G401 (cell line): ENCODE results near the gene HOXD13. TPM values are rescaled to one million over a fixed set of nuclear protein-coding genes. Genes with fewer than 3 reads are reported as not detected.

Experiments used
- DNase-seq: peaks from one replicate; pipeline ENCODE4 v3.0.0-alpha.2; 2015; ENCODE audit warnings: low spot score
- in situ Hi-C: cut with HindIII; loops from 2 replicates; pipeline ENCODE4 v1.10.0; 2016; ENCODE audit warnings: low sequenced_read_pairs, mixed read lengths
- total RNA-seq: library from RNA; depleted of rRNA; stranded (reverse); fragments of >200 nt; shearing (Covaris generic); gene quantifications from 2 replicates; pipeline ENCODE4 v1.2.3, GENCODE V29; 2014

Gene HOXD13
- total RNA-seq, 1 experiment from 2014 or later = not detected

DNA sequence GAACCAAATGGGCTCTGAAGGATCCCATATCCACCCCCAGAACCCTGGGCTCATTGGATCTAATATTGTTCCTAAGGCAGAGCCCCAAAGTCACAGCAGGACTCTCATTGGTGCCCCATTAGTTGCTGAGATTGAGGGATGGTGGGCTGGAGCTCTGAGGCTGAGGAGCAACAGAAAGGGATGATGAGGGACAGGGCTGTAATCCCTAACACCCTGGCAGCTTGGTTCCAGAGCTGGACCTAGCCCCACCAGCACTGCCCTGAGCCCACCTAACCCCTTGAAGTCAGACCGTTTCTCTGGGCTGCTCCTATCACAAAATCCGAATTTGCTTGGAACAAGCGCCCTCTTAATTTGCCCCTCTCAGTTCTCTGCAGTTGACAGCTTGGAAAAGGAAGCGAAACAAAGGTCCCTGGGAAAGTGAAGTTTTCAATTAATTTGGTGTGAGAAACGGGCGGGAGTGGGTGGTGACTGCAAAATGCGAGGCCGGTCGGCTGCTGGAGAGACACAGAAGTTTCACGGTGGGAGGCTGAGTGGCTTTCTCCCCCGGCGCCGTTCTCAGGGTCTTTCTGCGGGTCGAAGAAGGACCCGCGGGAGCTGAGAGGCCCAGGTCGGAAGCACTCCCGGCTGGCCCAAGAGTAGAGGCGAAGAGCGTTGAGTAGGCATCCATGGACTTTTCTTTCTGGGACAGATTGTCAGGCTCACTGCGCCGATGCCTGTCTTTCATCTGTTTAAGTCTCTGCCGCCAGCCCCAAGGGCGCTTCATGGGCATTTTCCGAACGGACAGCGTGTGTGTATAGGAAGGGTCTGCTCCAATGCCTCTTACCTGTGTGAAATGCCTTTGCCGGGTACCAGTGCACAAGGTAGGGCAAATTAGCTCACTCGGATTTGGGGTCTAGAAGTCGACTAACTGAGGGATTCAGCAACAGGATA, 927 bp upstream of the HOXD13 start:
- DNase-seq = no peak
- in situ Hi-C loops = no loop called here

DNA sequence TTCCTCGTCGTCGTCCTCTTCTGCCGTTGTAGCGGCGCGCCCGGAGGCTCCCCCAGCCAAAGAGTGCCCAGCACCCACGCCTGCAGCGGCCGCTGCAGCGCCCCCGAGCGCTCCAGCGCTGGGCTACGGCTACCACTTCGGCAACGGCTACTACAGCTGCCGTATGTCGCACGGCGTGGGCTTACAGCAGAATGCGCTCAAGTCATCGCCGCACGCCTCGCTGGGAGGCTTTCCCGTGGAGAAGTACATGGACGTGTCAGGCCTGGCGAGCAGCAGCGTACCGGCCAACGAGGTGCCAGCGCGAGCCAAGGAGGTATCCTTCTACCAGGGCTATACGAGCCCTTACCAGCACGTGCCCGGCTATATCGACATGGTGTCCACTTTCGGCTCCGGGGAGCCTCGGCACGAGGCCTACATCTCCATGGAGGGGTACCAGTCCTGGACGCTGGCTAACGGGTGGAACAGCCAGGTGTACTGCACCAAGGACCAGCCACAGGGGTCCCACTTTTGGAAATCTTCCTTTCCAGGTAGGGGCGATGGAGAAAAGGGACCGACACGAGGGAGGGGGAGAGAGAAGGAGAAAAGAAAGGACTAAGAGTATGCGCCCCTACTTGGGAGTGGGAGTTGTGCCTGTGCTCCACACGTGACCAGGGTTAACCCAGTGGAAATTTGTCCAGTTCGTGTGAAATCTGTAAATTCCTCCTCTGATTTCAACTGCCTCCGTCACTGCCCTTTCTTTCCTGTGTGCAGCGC, 800 bp downstream of the HOXD13 start:
- in situ Hi-C loops = no loop called here
- no peak for DNase-seq

DNA sequence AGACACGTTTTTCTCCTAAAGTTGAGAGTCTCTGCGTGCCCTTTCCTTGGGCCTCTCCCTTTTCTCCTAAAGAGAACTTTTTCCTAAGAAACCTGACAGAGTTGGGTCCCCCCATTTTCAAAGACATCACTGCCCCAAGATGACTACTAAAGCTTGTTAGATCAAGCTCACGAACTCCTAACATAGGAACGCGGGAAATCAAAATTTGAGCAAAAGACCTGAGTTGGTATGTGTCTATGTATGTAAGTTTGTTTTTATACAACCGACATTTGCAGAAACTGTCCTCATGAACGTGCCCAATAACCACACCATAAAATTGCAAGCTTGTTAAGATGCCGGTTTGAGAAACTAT, 1.4 kb downstream of the HOXD13 start:
- in situ Hi-C loops = no loop called here

DNA sequence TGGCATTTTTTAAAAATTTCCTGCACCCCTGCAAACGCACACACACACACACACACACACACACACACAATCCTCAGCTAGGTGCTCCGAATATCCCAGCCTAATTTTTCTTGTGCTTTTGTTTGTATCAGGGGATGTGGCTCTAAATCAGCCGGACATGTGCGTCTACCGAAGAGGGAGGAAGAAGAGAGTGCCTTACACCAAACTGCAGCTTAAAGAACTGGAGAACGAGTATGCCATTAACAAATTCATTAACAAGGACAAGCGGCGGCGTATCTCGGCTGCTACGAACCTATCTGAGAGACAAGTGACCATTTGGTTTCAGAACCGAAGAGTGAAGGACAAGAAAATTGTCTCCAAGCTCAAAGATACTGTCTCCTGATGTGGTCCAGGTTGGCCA, 1.8 kb downstream of the HOXD13 start:
- DNase-seq = no peak
- in situ Hi-C loops = no loop called here

More for the DNA sequence above, 1.4 kb downstream of the HOXD13 start:
- DNase-seq = no peak

DNA sequence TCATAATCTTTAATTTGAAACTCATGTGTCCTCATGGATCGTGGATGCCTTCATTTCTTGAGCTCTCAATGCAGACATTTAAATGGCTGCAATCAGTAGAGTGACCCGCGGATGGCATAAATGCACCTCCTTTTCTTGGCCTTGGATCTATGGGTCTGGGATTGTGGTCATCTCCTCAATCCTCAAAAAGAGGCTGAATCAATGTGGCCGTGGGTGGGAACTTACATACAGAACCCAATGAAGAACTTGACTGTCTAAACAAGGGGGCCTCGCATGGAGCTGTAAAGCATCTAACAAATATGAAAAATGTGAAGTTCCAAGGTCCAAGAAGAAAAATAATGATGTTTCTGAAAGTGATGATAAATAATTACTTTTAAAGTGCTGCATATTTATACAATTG, 2.9 kb downstream of the HOXD13 start:
- in situ Hi-C loops = no loop called here
- no peak for DNase-seq

DNA sequence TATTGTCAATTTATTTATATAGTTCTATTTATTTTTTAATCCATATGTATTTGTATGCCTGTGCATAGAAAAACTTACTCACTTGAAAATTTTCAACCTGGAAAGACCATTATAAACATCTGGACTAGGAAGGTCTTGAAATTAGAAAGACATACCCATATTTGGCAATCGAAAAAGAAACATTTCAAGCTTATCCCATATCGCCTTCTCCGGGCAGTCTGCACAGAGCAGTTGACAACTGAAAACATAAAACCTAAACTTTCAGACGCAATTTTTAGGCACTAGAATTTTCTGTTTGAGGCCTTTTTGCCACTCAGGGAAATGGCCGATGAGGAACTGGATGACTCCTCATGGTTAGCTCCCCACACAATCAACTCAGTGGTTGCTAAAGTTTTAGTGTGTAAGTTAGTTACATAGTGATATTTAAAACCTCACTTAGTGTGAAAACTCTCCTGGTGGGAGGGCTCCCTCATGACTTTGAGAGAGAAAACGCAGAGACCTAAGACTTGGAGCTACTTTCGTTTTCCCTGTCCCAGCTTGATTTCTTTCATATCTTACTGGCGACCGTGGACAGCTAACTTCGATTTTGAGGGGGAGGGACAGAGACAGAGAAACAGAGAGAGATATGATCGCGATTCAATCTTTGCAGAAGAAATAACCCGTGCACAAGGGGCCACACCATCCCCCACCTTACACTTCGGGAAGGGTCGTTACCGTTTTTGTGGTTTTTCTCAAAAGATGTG, 3.9 kb downstream of the HOXD13 start:
- DNase-seq = no peak
- in situ Hi-C loops = no loop called here

DNA sequence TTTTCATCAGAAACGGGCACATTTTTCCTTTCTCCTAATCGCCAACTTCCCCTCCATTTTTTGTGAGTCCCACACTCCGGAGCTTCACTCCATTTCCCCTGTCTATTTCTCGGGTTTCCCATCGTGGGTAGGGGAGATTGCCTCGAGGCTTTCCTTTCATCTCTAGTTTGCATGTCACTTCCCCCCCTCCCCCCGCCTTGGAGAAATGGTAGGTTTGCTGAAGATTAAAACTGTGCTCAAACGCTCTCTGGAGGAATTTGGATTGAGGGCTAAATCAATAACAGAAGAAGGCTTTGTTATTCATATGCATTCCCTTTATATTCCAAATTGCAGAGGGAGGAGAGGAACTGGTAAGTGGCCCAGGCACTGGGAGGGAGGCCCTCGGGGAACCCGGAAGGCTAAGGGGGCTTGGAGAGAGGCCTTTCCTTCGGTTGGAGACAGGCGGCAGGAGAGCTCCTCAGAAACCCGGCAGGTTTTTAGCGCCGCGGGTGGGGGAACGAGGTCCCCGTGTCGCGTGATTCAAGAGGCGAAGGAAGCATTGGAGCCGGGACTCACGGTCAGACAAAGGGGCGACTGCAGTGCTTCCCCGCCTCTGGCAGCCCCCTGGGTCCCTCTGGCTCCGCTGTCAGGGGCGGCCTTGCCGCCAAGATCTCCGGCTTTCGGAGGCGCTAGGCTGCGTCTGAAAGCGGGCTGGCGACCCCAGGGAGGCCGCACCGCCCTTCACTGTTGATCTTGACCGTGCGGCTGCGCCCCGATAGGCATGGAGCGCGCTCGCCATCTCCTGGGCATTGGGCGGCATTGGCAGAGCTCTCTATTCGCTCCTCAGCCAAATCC, 4.7 kb downstream of the HOXD13 start:
- in situ Hi-C loops = no loop called here
- DNase-seq = peak; percentile 49

DNA sequence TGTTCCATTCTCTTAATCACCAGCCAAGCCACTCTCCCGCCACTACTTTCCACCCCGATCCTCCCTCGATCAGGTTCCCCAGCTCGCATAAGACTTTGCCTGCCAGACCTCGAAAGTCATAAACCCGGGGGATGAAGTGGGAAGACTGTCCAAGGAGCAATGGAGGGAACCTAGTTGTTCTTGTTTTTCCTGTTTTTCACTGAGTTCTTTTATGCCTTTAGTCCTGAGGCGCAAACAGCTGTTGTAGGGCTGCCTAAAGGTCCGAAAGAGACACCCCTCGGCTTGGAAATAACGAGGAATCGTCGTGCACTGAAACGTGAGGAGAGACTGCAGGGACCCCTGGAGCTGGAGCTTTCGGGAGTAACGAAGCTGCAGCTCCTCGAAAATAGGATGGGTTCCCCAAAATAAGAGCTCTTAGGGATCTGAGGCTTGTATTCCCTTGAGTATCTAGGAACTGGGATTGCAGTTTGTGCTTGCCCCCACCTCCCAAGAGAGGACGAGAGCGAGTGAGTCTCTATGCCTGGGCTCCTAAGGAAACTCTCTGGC, 5.4 kb downstream of the HOXD13 start:
- DNase-seq = no peak
- in situ Hi-C loops = no loop called here

DNA sequence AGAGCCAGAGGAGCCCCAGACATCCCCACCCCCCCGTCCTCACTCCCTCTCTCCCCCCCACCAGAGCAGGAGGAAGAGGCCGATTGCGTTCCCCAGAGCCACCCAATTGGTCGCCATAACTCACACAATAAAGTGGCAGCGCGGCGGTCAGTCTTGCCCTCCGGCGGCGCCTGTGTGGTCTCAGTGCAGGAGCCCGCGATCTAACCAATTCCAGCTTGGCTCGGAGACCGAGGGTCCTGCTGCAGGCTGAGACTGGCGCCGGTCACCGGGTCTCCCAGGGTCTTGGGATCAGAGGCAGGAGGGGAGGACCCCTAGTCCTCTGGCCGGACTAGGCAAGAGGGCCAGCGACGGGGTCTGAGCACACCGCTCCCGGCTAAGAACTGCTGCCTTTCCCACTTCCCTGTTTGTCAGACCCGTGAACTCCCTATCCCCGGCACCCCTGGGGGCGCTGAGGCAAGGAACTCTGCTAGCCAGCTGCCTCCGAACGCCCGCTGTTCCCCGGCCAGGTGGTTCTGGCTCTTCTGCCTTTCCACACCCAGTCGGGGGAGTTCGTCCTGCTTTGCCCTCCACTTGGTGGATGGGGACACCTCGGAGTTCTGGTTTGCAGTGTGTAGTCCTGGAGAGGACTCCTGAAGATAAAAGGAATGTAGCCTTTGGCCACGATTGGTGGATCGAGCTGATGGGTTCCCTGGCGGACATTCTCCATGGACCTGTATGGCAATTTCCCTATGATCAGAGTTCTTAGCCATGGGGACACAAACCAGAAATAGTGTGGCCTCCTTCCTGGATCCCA, 6.0 kb downstream of the HOXD13 start:
- DNase-seq = no peak
- in situ Hi-C loops = no loop called here

DNA sequence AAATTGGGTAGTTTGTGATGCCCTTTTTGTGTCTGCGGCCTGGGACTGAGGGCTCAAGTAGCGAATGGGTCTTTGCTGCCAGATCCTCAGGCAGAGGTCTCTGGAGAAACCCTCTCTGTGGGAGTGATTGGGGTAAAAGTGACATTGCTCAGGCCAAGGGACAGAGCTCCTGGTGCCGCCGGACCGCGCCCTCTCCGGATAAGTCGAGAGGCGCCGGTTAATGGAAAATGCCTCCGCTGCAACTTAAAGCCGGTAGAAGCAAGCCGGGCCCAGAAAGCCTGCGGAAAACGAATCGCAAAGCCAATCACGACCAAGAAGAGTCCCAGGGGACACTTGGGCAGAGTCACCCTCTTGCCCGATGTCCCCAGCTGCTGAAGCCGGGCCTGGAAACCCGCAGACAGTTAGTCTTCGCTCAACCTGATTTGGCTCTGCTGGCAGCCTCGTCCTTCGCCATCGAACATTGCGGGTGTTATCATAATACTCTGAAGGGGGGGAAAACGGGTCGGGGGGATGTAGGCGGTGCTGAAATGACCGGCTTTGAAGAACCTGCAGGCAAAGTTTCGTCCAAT, 6.7 kb downstream of the HOXD13 start:
- DNase-seq = no peak
- in situ Hi-C loops = no loop called here

DNA sequence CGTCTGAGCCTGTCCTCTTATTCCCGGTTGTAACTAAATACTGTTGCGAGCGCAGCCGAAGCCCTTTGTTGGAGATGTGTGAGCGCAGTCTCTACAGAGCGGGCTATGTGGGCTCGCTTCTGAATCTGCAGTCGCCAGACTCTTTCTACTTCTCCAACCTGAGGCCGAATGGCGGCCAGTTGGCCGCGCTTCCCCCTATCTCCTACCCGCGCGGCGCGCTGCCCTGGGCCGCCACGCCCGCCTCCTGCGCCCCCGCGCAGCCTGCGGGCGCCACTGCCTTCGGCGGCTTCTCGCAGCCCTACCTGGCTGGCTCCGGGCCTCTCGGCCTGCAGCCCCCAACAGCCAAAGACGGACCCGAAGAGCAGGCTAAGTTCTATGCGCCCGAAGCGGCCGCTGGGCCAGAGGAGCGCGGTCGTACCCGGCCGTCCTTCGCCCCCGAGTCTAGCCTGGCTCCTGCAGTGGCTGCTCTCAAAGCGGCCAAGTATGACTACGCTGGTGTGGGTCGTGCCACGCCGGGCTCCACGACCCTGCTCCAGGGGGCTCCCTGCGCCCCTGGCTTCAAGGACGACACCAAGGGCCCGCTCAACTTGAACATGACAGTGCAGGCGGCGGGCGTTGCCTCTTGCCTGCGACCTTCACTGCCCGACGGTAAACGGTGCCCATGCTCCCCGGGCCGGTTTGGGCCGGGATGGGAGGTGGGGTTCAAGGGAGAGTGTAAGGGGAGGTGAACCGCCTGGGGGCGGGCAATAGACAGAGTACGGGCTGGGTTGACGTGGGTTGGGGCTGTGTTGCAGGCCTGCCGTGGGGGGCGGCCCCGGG, 7.4 kb downstream of the HOXD13 start, which contains the start of gene HOXD12:
Gene HOXD12, plus strand, starts transcription at position 68 of the 819 bp plus-strand sequence. Its CDS starts 7 bp downstream, at position 75.
- in situ Hi-C loops = no loop called here
- no peak for DNase-seq

DNA sequence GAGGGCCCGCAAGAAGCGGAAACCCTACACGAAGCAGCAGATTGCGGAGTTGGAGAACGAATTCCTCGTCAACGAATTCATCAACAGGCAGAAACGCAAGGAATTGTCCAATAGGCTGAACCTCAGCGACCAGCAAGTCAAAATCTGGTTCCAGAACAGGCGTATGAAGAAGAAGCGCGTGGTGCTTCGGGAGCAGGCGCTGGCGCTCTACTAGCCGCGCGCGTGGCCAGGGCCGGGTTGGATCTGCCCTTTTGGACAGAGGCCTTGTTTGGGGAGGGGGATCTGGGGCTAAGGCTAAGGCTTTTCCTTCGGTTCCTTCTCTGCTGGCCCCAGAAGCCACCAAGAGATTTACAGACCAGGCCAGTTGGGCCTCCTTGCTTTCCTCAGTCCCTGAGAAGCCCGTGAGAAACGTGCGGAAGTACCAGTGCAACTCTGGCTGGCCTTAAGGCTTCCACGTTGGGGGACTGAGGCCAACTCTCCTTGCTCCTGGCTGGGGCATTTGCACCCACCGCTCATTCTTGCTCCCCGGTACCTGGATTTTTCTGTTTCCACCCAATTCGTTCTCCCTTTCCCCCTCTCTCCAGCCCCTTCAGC, 8.1 kb downstream of the HOXD13 start:
- in situ Hi-C loops = no loop called here
- DNase-seq = no peak

DNA sequence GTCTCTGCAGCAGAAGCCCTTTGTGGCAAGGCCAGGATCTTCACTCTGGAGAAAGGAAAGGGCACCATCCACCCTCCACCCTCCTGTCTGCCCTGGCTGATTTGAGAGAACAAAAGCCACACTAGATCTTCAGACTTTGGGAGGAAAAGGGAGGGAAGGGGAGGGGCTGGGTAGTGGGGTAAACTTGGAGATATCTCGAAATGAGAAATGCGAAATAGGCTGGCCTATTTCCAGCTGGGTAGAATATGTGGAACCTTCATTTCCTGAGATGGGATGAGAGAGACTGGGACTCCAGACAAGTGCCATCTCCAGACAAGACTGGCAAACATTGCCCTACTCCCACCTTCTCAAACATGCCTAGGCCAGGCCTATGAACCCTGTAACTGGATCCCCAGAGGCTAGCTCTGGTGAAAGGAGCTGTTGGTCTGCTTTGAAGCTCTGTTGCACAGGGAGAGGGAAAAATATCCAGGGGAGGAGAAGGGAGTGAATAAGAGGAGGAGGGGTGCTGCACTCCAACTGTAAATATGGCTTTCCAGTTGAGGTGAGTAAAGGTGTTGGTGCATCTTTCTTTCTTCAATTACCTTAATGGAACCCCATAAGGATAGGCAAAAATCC, 8.8 kb downstream of the HOXD13 start:
- in situ Hi-C loops = no loop called here
- no peak for DNase-seq

DNA sequence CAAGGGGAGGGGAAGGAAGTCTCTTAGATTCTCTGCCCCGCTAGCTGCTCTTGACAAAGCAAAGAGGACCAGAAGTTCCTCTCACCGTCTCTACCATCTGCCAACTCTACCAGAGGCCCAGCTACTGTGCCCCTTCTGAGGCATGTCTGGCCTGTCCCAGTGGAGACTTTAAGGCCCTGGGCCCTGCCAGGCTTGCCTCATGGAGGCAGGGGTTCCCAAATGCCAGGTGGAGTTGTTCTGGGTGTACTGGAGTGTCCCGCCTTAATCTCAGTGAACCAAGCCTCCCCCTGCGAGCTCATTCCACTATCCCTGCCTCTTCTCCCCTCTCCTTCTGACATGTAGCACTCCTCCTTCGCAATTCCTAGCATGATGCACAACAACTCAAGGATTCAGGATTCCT, 9.3 kb downstream of the HOXD13 start:
- in situ Hi-C loops = no loop called here
- no peak for DNase-seq

DNA sequence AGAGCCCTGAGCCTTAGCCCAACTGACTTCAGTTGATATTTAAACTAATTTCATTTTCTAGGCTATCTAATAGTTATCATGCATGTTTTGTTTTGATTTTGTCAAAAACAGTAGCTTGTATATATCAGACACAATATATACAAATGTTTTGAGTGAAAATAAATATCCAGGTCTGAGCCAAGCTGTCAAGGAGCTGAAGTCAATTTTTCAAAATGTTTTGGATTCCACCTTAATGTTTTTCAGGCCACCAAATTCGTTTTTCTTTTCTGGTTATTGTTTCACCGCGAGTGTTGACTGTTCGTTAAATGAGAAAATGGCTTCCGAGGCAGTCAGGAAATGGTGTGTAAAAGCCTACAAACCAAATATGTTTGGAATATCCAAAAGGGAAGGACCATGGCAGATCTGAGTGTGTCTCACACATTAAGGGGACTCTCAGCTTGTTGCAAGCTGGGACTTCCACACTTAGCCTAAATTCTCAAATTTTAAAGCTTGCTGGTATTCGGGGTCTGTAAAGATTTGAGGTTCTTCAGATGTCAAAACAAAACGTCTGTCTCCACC, 9.9 kb downstream of the HOXD13 start:
- in situ Hi-C loops = no loop called here
- DNase-seq = no peak

DNA sequence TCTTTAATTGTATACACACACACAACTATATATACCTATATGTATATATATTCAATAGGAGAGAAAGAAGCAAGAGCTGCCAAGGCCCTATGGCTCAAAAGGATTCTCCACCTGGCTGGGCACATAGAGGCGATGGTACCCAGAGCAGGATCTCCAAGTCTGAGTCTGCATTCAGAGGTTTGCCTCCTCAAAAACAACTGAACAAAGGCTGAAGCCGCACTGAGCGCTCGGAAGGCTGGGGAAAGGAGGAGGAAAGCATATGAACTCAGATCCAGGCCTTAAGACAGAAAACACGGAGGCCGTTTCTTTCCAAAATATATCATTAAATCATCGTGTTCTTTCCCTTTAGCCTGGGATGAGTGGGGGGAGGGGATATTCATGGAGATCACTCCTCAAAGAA, 10.7 kb downstream of the HOXD13 start:
- in situ Hi-C loops = no loop called here
- DNase-seq = no peak
